Germinal center (tissue), 1 donor: Measurements from ENCODE around the gene H2AZ1.

Experiments used
- DNase-seq: peaks from one replicate; pipeline ENCODE4 v3.0.0; 2012; ENCODE audit warnings: mixed read lengths, low spot score

Gene H2AZ1

DNA sequence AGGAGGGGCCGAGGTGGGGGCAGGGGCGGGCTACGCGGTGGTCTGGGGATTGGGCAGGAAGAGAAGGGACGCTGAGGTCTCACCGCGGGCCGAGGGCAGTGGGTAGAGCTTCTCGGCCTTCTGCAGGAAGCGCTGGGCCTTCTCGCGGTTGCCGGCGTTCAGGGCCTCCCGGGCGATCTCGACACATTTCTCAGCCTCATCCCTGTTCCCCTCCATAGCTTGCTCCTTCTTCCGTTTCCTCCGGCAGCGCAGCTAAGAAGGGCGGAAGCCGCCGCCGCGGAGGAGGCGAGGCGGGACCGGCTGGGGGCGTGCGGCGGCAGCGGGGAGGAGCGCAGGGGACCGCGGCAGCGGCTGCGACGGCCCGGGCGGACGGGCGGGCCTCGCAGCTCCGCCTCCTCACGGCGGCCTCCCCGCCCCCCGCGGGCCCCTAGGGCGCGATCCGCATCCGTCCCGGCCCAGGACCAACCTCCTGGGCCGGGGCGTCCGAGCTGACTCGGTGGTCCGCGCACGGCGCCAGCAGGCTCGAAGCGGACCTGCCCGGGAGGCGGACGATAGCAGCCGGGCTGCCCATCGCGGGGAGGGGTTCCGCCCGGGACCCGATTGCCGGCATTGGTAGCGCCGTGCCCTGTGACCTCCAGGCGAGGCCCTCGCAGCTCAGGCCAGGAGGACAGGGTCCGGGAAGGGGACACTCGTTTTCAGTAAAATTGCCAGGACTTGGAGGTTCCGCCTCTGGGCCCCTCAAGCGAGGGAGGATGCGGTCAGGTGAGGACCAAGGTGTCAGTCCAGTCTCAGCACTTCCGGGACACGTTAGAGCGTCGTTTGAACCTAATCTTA lies 3.5 kb downstream of the H2AZ1 start, which contains the start of gene DNAJB14:
Gene DNAJB14, minus strand, starts transcription at position 263 of the 834 bp plus-strand sequence. Its CDS starts 47 bp downstream, at position 216.
- peak; percentile 85 for DNase-seq

DNA sequence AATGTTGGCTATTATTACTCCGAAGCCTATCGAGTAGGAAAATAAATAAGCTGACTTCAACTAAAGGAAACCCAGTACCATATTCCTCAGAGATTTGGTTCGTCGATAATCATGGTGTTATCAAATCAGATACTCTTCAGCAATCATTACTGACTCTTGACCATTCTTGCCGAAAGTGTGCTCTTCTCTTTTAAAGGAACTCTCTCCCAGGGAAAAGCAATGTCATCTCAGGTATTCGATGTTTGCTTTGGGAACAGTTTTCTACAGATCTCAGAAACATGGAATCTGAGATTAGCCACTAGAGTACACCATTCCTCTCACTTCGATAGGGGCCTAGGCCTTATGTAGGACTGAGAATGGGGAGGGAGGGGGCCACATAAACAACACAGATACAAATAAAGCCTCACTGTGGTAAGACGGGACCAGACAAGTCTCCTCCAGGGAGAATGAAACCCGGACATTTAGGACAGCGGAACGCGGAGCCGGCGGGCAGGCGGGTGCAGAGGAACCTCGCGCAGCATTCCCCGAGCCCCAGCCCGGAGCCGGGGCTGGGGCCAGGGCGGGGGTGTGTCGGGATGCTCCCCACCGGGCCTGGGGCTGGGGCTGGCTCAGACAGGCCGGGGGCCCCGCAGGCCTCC lies 4.2 kb downstream of the H2AZ1 start:
- peak; percentile 44 for DNase-seq

DNA sequence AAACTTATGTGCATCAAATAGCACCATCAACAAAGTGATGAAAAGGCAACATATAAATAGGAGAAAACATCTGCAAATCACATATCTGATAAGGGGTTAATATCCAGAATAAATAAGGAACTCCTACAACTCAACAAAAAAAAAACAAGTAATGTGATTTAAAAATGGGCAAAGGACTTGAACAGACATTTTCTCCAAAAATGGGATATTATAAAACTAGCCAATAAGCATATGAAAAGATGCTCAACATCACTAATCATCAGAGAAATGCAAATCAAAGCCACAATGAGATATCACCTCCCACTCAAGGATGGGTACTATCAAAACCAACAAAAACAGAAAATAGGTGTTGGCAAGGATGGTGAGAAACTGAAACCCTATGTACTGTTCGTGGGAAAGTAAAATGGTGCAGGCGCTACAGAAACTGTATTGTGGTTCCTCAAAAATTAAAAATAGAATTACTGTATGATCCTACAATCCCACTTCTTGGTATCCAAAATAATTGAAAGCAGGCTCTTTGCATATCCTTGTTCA lies 6.1 kb downstream of the H2AZ1 start:
- DNase-seq = no peak

DNA sequence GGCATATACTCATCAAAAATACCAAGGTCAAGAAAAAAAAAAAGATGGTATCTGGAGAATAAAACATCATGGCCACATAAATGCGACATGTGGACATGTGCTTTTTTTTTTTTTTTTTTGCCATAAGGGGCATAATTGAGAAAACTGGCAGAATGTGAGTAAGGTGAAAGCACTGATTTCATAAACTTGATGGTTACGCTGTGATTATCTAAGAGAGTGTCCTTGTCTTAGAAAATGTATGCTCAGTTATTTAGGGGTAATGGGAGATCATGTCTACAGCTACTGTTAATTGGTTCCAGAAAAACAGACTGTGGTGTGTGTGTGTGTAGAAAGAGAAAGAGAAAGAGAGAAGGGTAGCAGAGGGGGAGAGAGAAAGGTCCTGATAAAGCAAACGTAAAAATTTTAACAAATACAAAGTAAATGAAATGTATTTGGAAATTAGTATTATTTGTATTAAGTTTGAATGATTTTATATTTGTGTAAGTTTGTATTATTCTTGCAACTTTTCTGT lies 11.8 kb downstream of the H2AZ1 start:
- no peak for DNase-seq

DNA sequence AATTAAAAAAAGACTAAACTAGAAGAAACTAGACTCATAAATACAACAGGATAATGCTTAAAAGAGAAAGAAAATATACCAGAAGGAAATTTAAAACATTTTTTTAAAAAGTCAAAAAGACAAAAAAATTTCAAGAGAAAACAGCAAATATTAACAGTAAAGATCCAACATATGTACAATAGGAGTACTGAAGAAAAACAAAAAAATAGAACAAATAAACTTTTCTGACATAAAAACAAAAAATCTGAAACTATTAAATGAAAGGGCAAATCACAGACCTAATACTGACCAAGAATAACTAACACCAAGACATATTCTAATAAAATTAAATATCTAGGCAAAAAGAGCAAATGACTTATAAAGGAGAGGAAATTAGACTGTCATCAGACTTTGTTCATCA lies 15.2 kb downstream of the H2AZ1 start:
- DNase-seq = no peak

DNA sequence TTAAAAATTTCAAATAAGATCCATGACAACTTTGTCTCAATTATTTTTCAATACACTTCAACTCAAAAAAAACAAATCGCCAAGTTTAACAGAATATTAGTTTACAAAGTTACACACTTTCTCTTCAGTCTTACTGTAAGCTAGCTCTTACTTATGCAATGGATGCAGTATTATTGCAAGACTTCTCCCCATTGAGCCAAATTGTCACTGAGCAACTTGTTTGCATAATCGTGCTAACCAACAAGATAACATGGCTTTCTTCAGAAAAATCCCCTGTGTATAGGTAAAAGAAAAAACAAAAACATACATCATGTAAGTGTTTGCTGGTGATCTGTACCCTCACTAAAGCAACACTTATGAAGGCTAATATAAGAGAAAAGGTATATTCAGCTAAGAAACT lies 22.5 kb downstream of the H2AZ1 start:
- DNase-seq = no peak

DNA sequence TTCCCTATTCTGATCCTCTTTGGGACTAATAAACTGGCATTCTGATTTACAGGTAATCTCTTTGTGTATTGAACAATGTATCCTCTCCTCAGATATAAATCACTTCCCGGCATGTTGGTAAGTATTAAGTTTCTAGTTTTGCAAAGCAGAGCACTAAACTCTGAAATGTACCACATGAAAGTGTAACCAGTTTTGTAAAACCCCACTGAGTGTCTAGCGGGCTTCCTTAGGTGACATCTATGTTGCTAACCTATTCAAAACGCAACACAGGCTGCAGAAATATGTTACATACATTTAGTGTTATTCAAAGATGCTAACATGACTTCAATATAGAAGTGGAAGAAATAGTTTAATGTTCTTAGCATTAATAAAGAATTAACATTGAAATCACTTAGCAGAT lies 28.9 kb downstream of the H2AZ1 start:
- DNase-seq = no peak

DNA sequence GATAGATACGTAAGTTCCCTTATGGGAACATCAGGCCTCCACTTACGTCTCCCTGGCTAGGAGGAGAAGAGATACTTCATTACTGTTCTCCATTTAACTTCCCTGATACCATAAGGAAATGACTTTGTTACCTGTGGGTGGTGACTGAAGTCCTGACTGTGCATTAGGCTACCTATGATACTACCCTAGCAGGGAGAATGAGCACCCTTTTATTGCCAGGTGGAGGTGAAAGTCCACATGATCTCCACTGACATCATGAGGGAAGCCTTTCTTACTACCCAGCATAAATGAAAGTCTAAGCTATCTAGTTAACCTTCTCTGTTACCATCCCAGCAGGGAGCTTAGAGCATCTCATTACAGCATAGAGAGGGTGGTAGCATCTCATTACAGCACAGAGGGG lies 31.4 kb downstream of the H2AZ1 start:
- DNase-seq = no peak

DNA sequence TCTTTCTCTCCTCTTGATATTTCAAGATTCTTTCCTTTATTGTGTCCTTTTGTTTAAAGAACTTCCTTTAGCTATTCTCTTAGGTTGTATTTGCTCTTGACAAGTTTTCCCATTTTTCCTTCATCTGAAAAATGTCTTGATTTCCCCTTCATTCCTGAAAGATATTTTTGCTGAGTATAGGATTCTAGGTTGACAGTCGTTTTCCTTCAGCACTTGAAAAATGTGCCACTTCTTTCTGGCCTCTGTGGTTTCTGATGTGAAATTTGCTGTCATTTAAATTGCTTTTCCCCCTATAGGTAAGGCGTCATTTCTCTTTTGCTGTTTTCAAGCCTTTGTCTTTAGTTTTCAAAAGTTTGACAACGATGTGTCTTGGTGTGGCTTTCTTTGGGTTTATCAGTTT lies 32.5 kb downstream of the H2AZ1 start:
- DNase-seq = no peak

DNA sequence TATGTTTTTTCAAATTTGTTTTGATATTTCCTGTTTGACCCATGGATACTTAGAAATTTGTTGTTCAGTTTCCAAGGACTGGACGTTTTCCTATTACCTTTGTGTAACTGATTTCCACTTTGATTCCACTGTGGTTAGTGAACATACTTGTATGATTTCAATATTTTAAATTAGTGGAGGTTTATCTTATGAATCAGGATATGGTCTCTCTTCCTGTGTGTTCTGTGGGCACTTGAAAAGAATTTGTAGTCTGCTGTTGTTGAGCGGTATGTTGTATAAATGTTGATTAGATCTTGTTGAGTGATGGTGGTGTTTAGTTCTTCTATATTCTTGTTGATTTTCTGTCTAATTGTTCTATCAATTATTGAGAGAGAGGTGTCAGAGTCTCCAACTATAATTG lies 34.6 kb downstream of the H2AZ1 start:
- no peak for DNase-seq
